Endothelial cell of umbilical vein (primary cell): ENCODE measurements around the gene TMEM233.

Experiments
- CTCF ChIP-seq, 2 donors: IDR thresholded peaks; 1 replicate in 1 of 2; 2 replicates in 1 of 2; pipeline ENCODE4 v1.5.1; 2011; ENCODE audit warnings: low read length in 2 of 2, mild to moderate bottlenecking in 2 of 2, moderate library complexity in 2 of 2, control low read depth in 1 of 2, inconsistent platforms in 1 of 2, low read depth in 1 of 2; ENCODE audit not compliant: insufficient read depth in 1 of 2; ENCODE audit errors: extremely low read depth in 1 of 2
- MAX ChIP-seq: IDR thresholded peaks from 2 replicates; pipeline ENCODE4 v1.6.1; 2011; ENCODE audit not compliant: insufficient read depth, insufficient read length
- MYC ChIP-seq: IDR thresholded peaks from one replicate; pipeline ENCODE4 v1.6.1; 2011; ENCODE audit warnings: mild to moderate bottlenecking, low read depth, low read length
- POLR2A ChIP-seq: IDR thresholded peaks from 2 replicates; pipeline ENCODE4 v1.6.1; 2012; ENCODE audit warnings: low read depth, mild to moderate bottlenecking, control low read depth, low read length
- POLR2AphosphoS5 ChIP-seq: IDR thresholded peaks from 2 replicates; pipeline ENCODE4 v1.6.1; 2012; ENCODE audit warnings: low read depth, mild to moderate bottlenecking, control low read depth, low read length, moderate library complexity; ENCODE audit not compliant: insufficient read depth

GRCh38 chr12:119684711-119685369, 91.3 kb downstream of the TMEM233 start:
- TF ChIP-seq CTCF (IDR thresholded peaks at IDR 0.05; ENCODE audit: extremely low read depth in 1 of 2, insufficient read depth in 1 of 2, low read depth in 1 of 2, low read length in 2 of 2): no peak
- TF ChIP-seq MYC: no peak
- no peak for TF ChIP-seq MAX
- TF ChIP-seq POLR2A: no peak
- no peak for TF ChIP-seq POLR2AphosphoS5
